ENCODE measurements around the gene GALNT2. TPM values are rescaled to one million over a fixed set of nuclear protein-coding genes. Genes with fewer than 3 reads are reported as not detected.

The GALNT2 gene
- total RNA-seq, 2 experiments from 2014 or later, result 59.8 to 62.4 TPM

DNA sequence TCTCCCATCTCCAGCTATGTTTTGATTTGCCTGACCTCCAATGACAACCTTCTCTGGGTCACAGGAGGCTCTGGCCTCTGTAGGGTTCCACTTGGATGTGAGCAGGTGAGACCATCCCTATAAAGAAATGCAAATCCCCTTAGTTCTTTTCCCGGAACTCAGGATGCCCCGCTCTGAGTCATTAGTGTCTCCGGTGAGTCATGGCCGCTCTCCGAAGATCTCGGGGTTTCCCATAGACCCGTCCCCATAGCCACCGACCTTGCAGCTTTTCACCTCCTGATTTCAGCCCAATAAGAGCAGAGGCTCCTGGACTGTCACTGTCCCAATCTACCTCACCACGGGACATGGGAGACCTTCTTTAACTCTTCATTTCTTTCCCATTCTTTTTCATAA lies 260.9 kb downstream of the GALNT2 start:
- CTCF ChIA-PET, result interaction anchor here (0.7 to 1.0 kb wide), 2 partner anchors 241 to 337 kb away, joined by 3 read pairs; no protein-coding TSS in a partner anchor

GRCh38 chr1:230328342-230329015 lies 261.4 kb downstream of the GALNT2 start:
- Mint-ChIP-seq H3K27me3 (ENCODE audit: low read depth) (no peaks in the 10 kb centered on the region), H3K27ac (no peak overlapping the region)

More for the DNA sequence above, 260.9 kb downstream of the GALNT2 start:
- Mint-ChIP-seq H3K27me3 (ENCODE audit: low read depth) (no peaks in the 10 kb centered on the region), H3K27ac (no peak overlapping the region), H3K36me3 (ENCODE audit: low read depth) (no peaks in the 10 kb centered on the region), H3K9me3 (no peaks in the 10 kb centered on the region), H3K4me3 (no peak overlapping the region), H3K4me1 (ENCODE audit: low read depth) (peaks cover 3% of the 10 kb centered on the region)
- DNase-seq, result peak; percentile 48
- intact Hi-C loops (cut with micrococcal nuclease), result no loop called here

DNA sequence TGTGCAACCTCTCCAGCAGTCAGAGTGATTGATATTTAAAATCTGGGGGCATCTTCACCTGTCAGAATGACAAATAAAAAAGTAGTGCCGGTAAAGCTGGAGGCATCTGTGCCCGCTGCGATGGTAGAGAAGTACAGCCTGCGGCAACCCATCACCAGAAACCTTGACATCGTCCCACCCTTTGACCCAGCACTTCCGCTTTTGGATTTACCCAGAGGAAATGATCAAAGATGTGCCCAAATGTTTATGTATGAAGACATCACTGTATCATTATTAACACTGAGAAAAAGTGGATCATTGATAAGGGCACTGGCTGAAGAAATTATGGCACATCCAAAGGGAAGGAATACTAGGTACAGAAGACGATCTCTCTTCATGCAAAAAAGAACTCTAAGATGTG lies 263.1 kb downstream of the GALNT2 start:
- H3K4me1 Mint-ChIP-seq (ENCODE audit: low read depth), result peaks cover 3% of the 10 kb centered on the region
- H3K9me3 Mint-ChIP-seq, result no peaks in the 10 kb centered on the region
- intact Hi-C loops (cut with micrococcal nuclease), result no loop called here
- H3K36me3 Mint-ChIP-seq (ENCODE audit: low read depth), result no peaks in the 10 kb centered on the region
- DNase-seq, result no peak
- no peaks in the 10 kb centered on the region for H3K27me3 Mint-ChIP-seq (ENCODE audit: low read depth)
- CTCF ChIA-PET, result no interaction called here
- H3K27ac Mint-ChIP-seq, result no peak overlapping the region
- H3K4me3 Mint-ChIP-seq, result no peak overlapping the region

More at GRCh38 chr1:230328342-230329015, 261.4 kb downstream of the GALNT2 start:
- H3K9me3 Mint-ChIP-seq, result no peaks in the 10 kb centered on the region
- no peak overlapping the region for H3K4me3 Mint-ChIP-seq
- H3K36me3 Mint-ChIP-seq (ENCODE audit: low read depth), result no peaks in the 10 kb centered on the region
- peaks cover 3% of the 10 kb centered on the region for H3K4me1 Mint-ChIP-seq (ENCODE audit: low read depth)
- intact Hi-C loops (cut with micrococcal nuclease), result no loop called here
- no peak for DNase-seq
- CTCF ChIA-PET, result interaction anchor here (1.0 kb wide), 1 partner anchor 337 kb away, joined by 3 read pairs; no protein-coding TSS in a partner anchor
